SK-N-SH (cell line): Measurements from ENCODE around the gene SLC22A15. TPM values are rescaled to one million over a fixed set of nuclear protein-coding genes. Genes with fewer than 3 reads are reported as not detected.

ENCODE experiments used
- CTCF ChIA-PET: fragments of 300-600, 350-600 bp; formaldehyde crosslinking; extraction: SDS; loops from one replicate; lab custom pipeline; 2021; lab: Yijun Ruan, JAX
- POLR2A ChIA-PET: fragments of 350-600 bp; sonication (Branson Sonifier 250); formaldehyde crosslinking; extraction: SDS; loops from one replicate; lab custom pipeline; 2020; ENCODE audit warnings: antibody characterized with exemption, inconsistent platforms; lab: Yijun Ruan, JAX
- DNase-seq: peaks from one replicate; pipeline ENCODE4 v3.0.0; 2012
- H2AFZ ChIP-seq: fragments of 200-600 bp; sonication (generic); 2 replicates; pipeline ENCODE4 v1.8.1; 2016; ENCODE audit warnings: antibody characterized with exemption, mild to moderate bottlenecking, low read depth
- H3F3A ChIP-seq: fragments of 200-600 bp; sonication (generic); replicated peaks from 2 replicates; pipeline ENCODE3; 2016; ENCODE audit warnings: antibody characterized with exemption, mild to moderate bottlenecking; ENCODE audit not compliant: insufficient read depth
- H3K27ac ChIP-seq, 2 experiments: fragments of 200-500 bp in 1 of 2; fragments of 200-600 bp in 1 of 2; sonication (Bioruptor generic) in 1 of 2; sonication (generic), shearing (Covaris generic) in 1 of 2; 2 replicates each; pipeline versions ENCODE4 v1.5.1 to v1.6.1; 2014 to 2016; ENCODE audit warnings: low read depth in 2 of 2, inconsistent platforms in 1 of 2, low read length in 1 of 2, mild to moderate bottlenecking in 1 of 2, mixed read lengths in 1 of 2
- H3K27me3 ChIP-seq: fragments of 200-600 bp; sonication (generic), shearing (Covaris generic); 2 replicates; pipeline ENCODE4 v1.6.1; 2016; ENCODE audit warnings: mixed run types; ENCODE audit not compliant: insufficient read depth
- H3K36me3 ChIP-seq, 2 experiments: fragments of 200-500 bp in 1 of 2; fragments of 200-600 bp in 1 of 2; sonication (Bioruptor generic) in 1 of 2; sonication (generic) in 1 of 2; replicated peaks in 1 of 2; 2 replicates each; pipeline versions ENCODE3 to v1.5.1; 2014 to 2016; ENCODE audit warnings: low read length in 1 of 2, mild to moderate bottlenecking in 1 of 2; ENCODE audit not compliant: insufficient read depth in 2 of 2, control insufficient read depth in 1 of 2
- H3K4me1 ChIP-seq, 2 experiments: fragments of 200-500 bp in 1 of 2; fragments of 200-600 bp in 1 of 2; sonication (Bioruptor generic) in 1 of 2; sonication (generic), shearing (Covaris generic) in 1 of 2; 2 replicates each; pipeline versions ENCODE4 v1.5.1 to v1.6.1; 2014 to 2016; ENCODE audit warnings: low read depth in 1 of 2, low read length in 1 of 2, mixed run types in 1 of 2; ENCODE audit not compliant: insufficient read depth in 2 of 2, control insufficient read depth in 1 of 2
- H3K4me2 ChIP-seq: fragments of 200-600 bp; sonication (generic), shearing (Covaris generic); 2 replicates; pipeline ENCODE4 v1.6.1; 2017; ENCODE audit warnings: mixed run types
- H3K4me3 ChIP-seq, 2 experiments: fragments of 200-500 bp in 1 of 2; fragments of 200-600 bp in 1 of 2; sonication (Bioruptor generic) in 1 of 2; sonication (generic), shearing (Covaris generic) in 1 of 2; 2 replicates each; pipeline versions ENCODE4 v1.5.1 to v1.8.1; 2014 to 2016; ENCODE audit warnings: low read depth in 2 of 2, inconsistent platforms in 1 of 2, low read length in 1 of 2, mild to moderate bottlenecking in 1 of 2, mixed read lengths in 1 of 2, moderate library complexity in 1 of 2
- H3K79me2 ChIP-seq: fragments of 200-600 bp; sonication (generic); 2 replicates; pipeline ENCODE4 v1.8.1; 2017; ENCODE audit warnings: mild to moderate bottlenecking; ENCODE audit not compliant: insufficient read depth
- H3K9ac ChIP-seq: fragments of 200-600 bp; sonication (generic); 2 replicates; pipeline ENCODE4 v1.6.1; 2017; ENCODE audit warnings: mixed run types
- H3K9me2 ChIP-seq: fragments of 200-600 bp; sonication (generic); 2 replicates; pipeline ENCODE4 v1.6.1; 2017; ENCODE audit warnings: mixed run types
- H3K9me3 ChIP-seq: fragments of 200-600 bp; sonication (generic); 2 replicates; pipeline ENCODE4 v1.6.1; 2017; ENCODE audit warnings: mixed run types, mild to moderate bottlenecking, moderate library complexity
- H4K20me1 ChIP-seq: fragments of 200-600 bp; sonication (generic); 2 replicates; pipeline ENCODE4 v1.6.1; 2017; ENCODE audit warnings: mild to moderate bottlenecking, mixed run types; ENCODE audit not compliant: insufficient read depth
- FOXJ3 ChIP-seq: sonication (generic); formaldehyde crosslinking; IDR thresholded peaks from 2 replicates; pipeline ENCODE4 v1.5.1; 2020; ENCODE audit warnings: mild to moderate bottlenecking, missing genetic modification reagents
- GABPA ChIP-seq: IDR thresholded peaks from 2 replicates; pipeline ENCODE4 v1.4.0; 2012; ENCODE audit warnings: low read depth, mild to moderate bottlenecking
- JUND ChIP-seq: IDR thresholded peaks from 2 replicates; pipeline ENCODE4 v1.4.0; 2012
- NFIC ChIP-seq: IDR thresholded peaks from 2 replicates; pipeline ENCODE4 v1.4.0; 2012; ENCODE audit warnings: borderline replicate concordance
- POLR2AphosphoS5 ChIP-seq: IDR thresholded peaks from 2 replicates; pipeline ENCODE4 v1.6.1; 2012; ENCODE audit warnings: low read depth, low read length
- RCOR1 ChIP-seq: fragments of 150-350 bp; IDR thresholded peaks from 2 replicates; pipeline ENCODE4 v1.6.1; 2017; ENCODE audit warnings: antibody characterized with exemption, low read length
- RXRA ChIP-seq: IDR thresholded peaks from 2 replicates; pipeline ENCODE4 v1.4.0; 2012; ENCODE audit warnings: low read depth, mild to moderate bottlenecking, borderline replicate concordance
- SIN3A ChIP-seq: IDR thresholded peaks from 2 replicates; pipeline ENCODE4 v1.6.1; 2012; ENCODE audit warnings: low read depth, mild to moderate bottlenecking, low read length, moderate library complexity, borderline replicate concordance
- SMC3 ChIP-seq: IDR thresholded peaks from 2 replicates; pipeline ENCODE4 v1.6.1; 2012; ENCODE audit warnings: low read depth, low read length, improper control_type of control experiment
- TAF1 ChIP-seq: IDR thresholded peaks from 2 replicates; pipeline ENCODE4 v1.6.1; 2012; ENCODE audit warnings: low read depth, mild to moderate bottlenecking, low read length, moderate library complexity, borderline replicate concordance
- YY1 ChIP-seq: IDR thresholded peaks from 2 replicates; pipeline ENCODE4 v1.4.0; 2012; ENCODE audit warnings: low read depth, mild to moderate bottlenecking
- WGBS: methylation state at CpG from one replicate; pipeline ENCODE4 v1.1.6; 2017; ENCODE audit warnings: low lambda C conversion rate; 5-methylcytosine and 5-hydroxymethylcytosine counted together
- polyA plus RNA-seq, 3 experiments: library from polyadenylated mRNA; depleted of rRNA; stranded (reverse); fragments of >200 nt; gene quantifications; 2 replicates each; pipeline ENCODE4 v1.2.3, GENCODE V29; 2012
- TF ChIP-seq, protein P1 (sequence below): fragments of 200-600 bp; sonication (generic); IDR thresholded peaks from 2 replicates; pipeline ENCODE4 v1.6.1; 2017; ENCODE audit warnings: antibody characterized with exemption, mild to moderate bottlenecking, moderate library complexity
- TF ChIP-seq, protein P2 (sequence below): IDR thresholded peaks from 2 replicates; pipeline ENCODE4; 2012

Gene SLC22A15
- polyA plus RNA-seq, 1 of the 3 experiments (the other 2 are of a cell fraction): 0.13 TPM

DNA sequence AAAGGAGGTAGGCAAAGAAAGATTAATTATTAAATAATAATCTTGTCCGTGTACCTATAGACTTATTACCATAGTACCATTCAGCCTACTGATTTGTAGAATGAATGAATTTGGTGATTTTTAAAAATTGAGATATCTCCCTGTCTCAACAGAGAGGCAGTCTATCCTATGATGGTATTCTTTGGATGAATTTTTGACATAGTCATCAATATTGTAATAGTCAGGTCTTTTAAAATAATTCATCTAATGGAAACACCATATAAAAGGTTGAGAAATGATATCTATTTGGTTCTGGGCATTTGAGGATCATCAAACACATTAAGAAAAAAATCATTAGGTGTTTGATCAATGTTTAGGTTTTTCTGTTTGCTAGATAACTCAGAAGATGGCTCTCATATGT lies 99.3 kb downstream of the SLC22A15 start:
- no peak overlapping the region for H3K4me3 ChIP-seq
- 0% methylated on average over 1 of the region's 1 CpG for WGBS
- H3K4me2 ChIP-seq: no peak overlapping the region
- no peaks in the 10 kb centered on the region for H4K20me1 ChIP-seq
- TF ChIP-seq, protein P1, sequence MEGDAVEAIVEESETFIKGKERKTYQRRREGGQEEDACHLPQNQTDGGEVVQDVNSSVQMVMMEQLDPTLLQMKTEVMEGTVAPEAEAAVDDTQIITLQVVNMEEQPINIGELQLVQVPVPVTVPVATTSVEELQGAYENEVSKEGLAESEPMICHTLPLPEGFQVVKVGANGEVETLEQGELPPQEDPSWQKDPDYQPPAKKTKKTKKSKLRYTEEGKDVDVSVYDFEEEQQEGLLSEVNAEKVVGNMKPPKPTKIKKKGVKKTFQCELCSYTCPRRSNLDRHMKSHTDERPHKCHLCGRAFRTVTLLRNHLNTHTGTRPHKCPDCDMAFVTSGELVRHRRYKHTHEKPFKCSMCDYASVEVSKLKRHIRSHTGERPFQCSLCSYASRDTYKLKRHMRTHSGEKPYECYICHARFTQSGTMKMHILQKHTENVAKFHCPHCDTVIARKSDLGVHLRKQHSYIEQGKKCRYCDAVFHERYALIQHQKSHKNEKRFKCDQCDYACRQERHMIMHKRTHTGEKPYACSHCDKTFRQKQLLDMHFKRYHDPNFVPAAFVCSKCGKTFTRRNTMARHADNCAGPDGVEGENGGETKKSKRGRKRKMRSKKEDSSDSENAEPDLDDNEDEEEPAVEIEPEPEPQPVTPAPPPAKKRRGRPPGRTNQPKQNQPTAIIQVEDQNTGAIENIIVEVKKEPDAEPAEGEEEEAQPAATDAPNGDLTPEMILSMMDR: no peak
- no peak for TF ChIP-seq SIN3A
- TF ChIP-seq YY1: no peak
- no peak for TF ChIP-seq POLR2AphosphoS5
- no peak for TF ChIP-seq SMC3
- TF ChIP-seq, protein P2, sequence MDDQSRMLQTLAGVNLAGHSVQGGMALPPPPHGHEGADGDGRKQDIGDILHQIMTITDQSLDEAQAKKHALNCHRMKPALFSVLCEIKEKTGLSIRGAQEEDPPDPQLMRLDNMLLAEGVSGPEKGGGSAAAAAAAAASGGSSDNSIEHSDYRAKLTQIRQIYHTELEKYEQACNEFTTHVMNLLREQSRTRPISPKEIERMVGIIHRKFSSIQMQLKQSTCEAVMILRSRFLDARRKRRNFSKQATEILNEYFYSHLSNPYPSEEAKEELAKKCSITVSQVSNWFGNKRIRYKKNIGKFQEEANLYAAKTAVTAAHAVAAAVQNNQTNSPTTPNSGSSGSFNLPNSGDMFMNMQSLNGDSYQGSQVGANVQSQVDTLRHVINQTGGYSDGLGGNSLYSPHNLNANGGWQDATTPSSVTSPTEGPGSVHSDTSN: no peak
- no peak for TF ChIP-seq TAF1
- no peak for TF ChIP-seq RXRA
- TF ChIP-seq GABPA: no peak
- TF ChIP-seq FOXJ3: no peak
- TF ChIP-seq RCOR1: no peak
- TF ChIP-seq NFIC: no peak
- H3K79me2 ChIP-seq: no peaks in the 10 kb centered on the region
- H3K9me2 ChIP-seq: no peaks in the 10 kb centered on the region
- no peaks in the 10 kb centered on the region for H3K27me3 ChIP-seq
- H2AFZ ChIP-seq: no peak overlapping the region
- no peak overlapping the region for H3K9ac ChIP-seq
- ChIA-PET CTCF (interaction anchor here (0.6 kb wide), 1 partner anchor 52 kb away, joined by 4 read pairs; no protein-coding TSS in a partner anchor), POLR2A (no interaction called here)
- H3K36me3 ChIP-seq: no peaks in the 10 kb centered on the region
- no peak overlapping the region for H3K27ac ChIP-seq
- DNase-seq: no peak
- no peaks in the 10 kb centered on the region for H3K4me1 ChIP-seq
- no peaks in the 10 kb centered on the region; the same call in 1 of the 2 replicates for H3K9me3 ChIP-seq
- no peaks in the 10 kb centered on the region for H3F3A ChIP-seq

DNA sequence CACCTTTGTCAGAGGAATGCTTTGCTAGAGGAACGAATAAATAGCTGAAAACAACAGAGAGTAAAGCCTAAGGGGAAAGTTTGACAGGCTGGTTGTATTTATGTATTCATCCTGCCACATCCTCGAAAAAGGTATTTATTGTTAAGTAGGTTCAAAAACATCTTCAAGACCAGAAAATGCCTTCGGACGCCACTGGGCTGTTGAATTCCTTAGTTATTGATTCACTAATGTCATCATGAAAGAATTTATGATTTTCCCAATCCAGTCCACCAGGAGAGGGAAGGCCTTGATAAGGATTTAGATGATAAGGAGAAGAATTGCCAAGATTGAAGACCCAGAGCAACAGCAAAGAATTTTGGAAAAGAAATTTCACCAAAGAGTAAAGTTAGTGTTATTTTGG lies 99.7 kb downstream of the SLC22A15 start:
- no peaks in the 10 kb centered on the region for H3K27me3 ChIP-seq
- POLR2A ChIA-PET: no interaction called here
- H3F3A ChIP-seq: no peaks in the 10 kb centered on the region
- no peak overlapping the region for H3K4me3 ChIP-seq
- H3K9me3 ChIP-seq: no peaks in the 10 kb centered on the region; the same call in 1 of the 2 replicates
- no peaks in the 10 kb centered on the region for H4K20me1 ChIP-seq
- DNase-seq: no peak
- no peak overlapping the region for H3K9ac ChIP-seq
- H3K79me2 ChIP-seq: no peaks in the 10 kb centered on the region
- CTCF ChIA-PET: no interaction called here
- no peaks in the 10 kb centered on the region for H3K9me2 ChIP-seq
- H3K4me2 ChIP-seq: no peak overlapping the region
- H3K4me1 ChIP-seq: no peaks in the 10 kb centered on the region; a peak in 1 of 4 replicates
- no peaks in the 10 kb centered on the region for H3K36me3 ChIP-seq
- no peak overlapping the region for H2AFZ ChIP-seq
- no peak for TF ChIP-seq JUND
- WGBS: 49% methylated on average over 4 of the region's 4 CpGs
- no peak overlapping the region for H3K27ac ChIP-seq
